LNCAP (cell line): ENCODE results near the gene TRIO.

Experiments used
- CTCF ChIP-seq: fragments of 450-650 bp; IDR thresholded peaks from 2 replicates; pipeline ENCODE4 v1.5.1; 2017; ENCODE audit warnings: mild to moderate bottlenecking

TRIO gene

DNA sequence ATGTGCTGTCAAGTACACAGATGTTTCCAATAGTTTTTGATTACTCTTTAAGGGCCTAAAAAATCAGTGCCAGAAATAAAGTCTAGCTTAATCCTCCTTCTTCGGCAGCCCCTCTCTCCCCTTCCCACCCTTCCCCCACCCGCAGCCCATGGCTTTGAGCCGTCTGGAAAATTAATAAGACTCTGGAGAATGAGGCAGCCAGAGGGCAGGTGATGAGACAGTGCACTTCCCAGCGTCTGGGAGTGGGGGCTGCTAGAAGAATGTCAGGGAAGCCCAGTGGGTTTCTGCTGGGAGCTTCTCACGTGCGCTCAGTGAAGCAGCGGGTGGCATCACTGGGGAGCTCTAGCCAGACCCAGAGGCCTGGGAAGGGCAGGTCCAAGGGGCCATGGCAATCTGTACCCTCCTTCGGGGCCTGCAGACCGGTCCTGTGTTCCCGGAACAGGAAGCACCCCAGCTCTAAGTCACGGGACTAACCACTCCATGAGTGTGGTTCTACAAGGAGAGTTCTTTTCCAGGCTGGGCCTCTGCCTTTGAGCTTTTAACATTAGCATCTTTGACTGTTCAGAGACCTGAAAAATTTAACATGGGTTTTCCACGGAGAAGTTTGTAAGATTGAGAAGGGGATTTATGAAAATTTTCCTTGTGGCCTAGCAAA lies 273.6 kb downstream of the TRIO start:
- no peak for TF ChIP-seq CTCF

- TF ChIP-seq CTCF, result no peak
Measured at GRCh38 chr5:14417276-14417730, 274.2 kb downstream of the TRIO start.

DNA sequence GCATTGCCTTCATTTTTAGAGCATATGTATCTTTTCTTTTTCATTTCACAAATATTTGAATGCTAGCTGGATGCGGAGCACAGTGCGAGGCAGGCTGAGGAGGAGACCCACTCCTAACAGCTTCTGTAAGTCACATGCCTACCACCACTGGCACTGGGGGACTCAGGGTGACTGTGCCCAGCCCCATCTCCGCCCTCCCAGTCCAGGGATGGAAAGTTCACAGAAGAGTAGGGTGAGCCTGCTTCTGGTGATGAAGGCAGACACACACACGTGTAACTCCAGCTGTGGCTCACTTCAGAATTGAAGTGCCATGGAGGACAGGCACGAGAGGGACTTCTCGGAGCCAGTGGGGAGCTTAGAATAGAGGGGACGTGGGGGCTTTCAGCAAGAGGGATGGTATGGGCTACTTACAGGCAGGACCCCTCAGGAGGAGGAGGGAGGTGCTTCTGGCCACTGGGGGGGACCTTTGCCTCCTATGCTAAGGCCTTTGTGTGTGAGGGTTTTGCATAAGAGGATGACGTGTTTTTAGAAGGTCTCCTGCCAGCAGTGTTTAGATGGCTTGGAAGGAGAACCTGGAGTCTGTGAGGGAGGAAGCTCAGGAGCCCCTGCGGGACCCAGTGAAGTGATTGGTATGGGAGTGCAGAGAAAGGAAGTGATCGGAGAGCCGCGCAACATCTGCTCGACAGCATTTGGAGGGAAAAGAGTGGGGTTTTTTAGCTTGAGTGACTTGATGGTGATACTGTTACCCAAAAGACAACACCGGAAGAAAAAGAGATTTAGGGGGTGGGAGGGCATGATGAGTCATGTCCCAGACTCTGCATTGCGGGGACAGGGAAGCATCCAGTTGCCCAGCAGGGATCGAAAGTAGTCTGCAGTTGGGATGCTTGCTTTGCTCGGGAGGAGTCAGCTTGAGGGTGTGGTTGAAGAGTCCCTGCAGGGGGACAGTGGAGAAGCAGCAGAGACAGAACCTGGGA lies 274.9 kb downstream of the TRIO start:
- no peak for TF ChIP-seq CTCF

- TF ChIP-seq CTCF, result no peak
Measured at GRCh38 chr5:14419686-14420085, 276.5 kb downstream of the TRIO start.

GRCh38 chr5:14420101-14420811 lies 277.1 kb downstream of the TRIO start:
- TF ChIP-seq CTCF, result no peak

GRCh38 chr5:14421851-14422250 lies 278.7 kb downstream of the TRIO start:
- TF ChIP-seq CTCF, result no peak

DNA sequence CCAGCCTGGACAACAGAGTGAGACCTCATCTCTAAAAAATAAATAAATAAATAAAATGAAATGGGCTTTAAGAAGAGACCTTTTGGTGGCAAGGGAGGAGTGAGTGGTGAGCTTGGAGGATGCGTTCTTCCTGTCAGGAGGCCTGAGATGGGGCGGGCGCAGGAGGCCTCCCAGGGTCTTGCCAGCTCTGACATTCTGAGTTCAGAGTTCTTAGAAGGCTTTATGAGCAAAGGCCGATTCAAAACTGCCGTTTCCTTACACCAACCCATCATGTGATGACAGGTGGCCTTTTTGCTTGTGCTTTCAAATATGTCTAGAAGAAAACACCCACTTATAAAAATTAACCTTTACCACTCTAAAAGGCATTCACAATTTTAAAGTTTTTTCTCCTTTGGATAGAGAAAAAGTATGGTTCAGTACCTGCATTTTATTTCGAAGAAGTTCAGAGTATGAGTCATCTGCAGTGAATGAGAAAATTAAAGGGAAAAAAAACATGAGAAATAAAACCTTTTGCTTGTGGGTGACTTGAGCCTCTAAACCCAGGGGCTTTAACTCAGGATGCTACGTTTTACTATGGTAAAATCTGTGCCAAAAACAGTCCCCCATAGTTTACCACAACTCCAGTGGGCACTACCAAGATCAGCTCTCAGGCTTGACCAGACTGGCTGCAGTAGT lies 281.0 kb downstream of the TRIO start:
- no peak for TF ChIP-seq CTCF
